Ishikawa (cell line): ENCODE data around the gene PDE8A.

ENCODE experiments used
- CEBPB ChIP-seq: IDR thresholded peaks from 2 replicates; pipeline ENCODE4 v1.6.1; 2012
- CREB1 ChIP-seq: IDR thresholded peaks from 2 replicates; pipeline ENCODE4 v1.6.1; 2012; ENCODE audit warnings: low read depth
- EGR1 ChIP-seq: IDR thresholded peaks from 2 replicates; pipeline ENCODE4 v1.6.1; 2012
- EP300 ChIP-seq: IDR thresholded peaks from 2 replicates; pipeline ENCODE4 v1.6.1; 2012; ENCODE audit warnings: borderline replicate concordance
- FOXM1 ChIP-seq: IDR thresholded peaks from 2 replicates; pipeline ENCODE4 v1.6.1; 2012; ENCODE audit warnings: low read depth, borderline replicate concordance
- NFIC ChIP-seq: IDR thresholded peaks from 2 replicates; pipeline ENCODE4 v1.6.1; 2012
- RAD21 ChIP-seq: IDR thresholded peaks from 2 replicates; pipeline ENCODE4 v1.6.1; 2012; ENCODE audit warnings: low read depth
- TAF1 ChIP-seq: IDR thresholded peaks from 2 replicates; pipeline ENCODE4 v1.6.1; 2012; ENCODE audit warnings: low read depth, mild to moderate bottlenecking
- TCF12 ChIP-seq: IDR thresholded peaks from 2 replicates; pipeline ENCODE4 v1.6.1; 2012; ENCODE audit warnings: low read depth
- TEAD4 ChIP-seq: IDR thresholded peaks from 2 replicates; pipeline ENCODE4 v1.6.1; 2012
- YY1 ChIP-seq: IDR thresholded peaks from 2 replicates; pipeline ENCODE4 v1.6.1; 2012; ENCODE audit warnings: low read depth
- ZBTB7A ChIP-seq: IDR thresholded peaks from 2 replicates; pipeline ENCODE4 v1.6.1; 2012; ENCODE audit warnings: low read depth
- TF ChIP-seq, protein P1 (sequence below): IDR thresholded peaks from 2 replicates; pipeline ENCODE4 v1.6.1; 2012; ENCODE audit warnings: low read depth, mild to moderate bottlenecking
- TF ChIP-seq, protein P2 (sequence below): IDR thresholded peaks from 2 replicates; pipeline ENCODE4 v1.6.1; 2012
- TF ChIP-seq, protein P3 (sequence below): IDR thresholded peaks from 2 replicates; pipeline ENCODE4 v1.6.1; 2012

The PDE8A gene

DNA sequence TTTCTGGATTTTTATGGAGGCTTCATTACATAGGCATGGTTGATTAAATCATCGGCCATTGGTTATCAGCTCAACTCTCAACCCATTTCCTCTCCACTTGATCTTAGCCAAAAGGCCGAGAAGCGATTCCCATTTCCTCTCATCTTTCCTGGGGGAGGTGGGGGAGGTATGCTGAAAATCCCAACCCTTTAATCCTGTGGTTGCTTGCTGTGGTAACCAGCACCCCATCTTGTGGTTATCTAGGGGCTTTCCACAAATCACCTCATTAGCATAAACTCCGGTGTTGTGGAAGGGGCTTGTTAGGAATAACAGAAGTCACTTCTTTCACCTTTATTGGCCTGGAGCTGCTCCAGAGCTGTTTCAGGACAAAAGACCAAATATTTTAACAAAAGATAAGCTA is 20.9 kb downstream of the PDE8A start:
- TF ChIP-seq CREB1, result no peak
- no peak for TF ChIP-seq EGR1
- TF ChIP-seq RAD21, result no peak
- no peak for TF ChIP-seq CEBPB
- TF ChIP-seq FOXM1, result no peak
- TF ChIP-seq, protein P1, sequence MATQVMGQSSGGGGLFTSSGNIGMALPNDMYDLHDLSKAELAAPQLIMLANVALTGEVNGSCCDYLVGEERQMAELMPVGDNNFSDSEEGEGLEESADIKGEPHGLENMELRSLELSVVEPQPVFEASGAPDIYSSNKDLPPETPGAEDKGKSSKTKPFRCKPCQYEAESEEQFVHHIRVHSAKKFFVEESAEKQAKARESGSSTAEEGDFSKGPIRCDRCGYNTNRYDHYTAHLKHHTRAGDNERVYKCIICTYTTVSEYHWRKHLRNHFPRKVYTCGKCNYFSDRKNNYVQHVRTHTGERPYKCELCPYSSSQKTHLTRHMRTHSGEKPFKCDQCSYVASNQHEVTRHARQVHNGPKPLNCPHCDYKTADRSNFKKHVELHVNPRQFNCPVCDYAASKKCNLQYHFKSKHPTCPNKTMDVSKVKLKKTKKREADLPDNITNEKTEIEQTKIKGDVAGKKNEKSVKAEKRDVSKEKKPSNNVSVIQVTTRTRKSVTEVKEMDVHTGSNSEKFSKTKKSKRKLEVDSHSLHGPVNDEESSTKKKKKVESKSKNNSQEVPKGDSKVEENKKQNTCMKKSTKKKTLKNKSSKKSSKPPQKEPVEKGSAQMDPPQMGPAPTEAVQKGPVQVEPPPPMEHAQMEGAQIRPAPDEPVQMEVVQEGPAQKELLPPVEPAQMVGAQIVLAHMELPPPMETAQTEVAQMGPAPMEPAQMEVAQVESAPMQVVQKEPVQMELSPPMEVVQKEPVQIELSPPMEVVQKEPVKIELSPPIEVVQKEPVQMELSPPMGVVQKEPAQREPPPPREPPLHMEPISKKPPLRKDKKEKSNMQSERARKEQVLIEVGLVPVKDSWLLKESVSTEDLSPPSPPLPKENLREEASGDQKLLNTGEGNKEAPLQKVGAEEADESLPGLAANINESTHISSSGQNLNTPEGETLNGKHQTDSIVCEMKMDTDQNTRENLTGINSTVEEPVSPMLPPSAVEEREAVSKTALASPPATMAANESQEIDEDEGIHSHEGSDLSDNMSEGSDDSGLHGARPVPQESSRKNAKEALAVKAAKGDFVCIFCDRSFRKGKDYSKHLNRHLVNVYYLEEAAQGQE, result no peak
- TF ChIP-seq TCF12, result no peak
- no peak for TF ChIP-seq EP300
- no peak for TF ChIP-seq YY1
- TF ChIP-seq, protein P2, sequence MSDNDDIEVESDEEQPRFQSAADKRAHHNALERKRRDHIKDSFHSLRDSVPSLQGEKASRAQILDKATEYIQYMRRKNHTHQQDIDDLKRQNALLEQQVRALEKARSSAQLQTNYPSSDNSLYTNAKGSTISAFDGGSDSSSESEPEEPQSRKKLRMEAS, result no peak
- no peak for TF ChIP-seq NFIC
- no peak for TF ChIP-seq TAF1
- TF ChIP-seq TEAD4, result no peak
- no peak for TF ChIP-seq ZBTB7A
- TF ChIP-seq, protein P3, sequence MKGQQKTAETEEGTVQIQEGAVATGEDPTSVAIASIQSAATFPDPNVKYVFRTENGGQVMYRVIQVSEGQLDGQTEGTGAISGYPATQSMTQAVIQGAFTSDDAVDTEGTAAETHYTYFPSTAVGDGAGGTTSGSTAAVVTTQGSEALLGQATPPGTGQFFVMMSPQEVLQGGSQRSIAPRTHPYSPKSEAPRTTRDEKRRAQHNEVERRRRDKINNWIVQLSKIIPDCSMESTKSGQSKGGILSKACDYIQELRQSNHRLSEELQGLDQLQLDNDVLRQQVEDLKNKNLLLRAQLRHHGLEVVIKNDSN, result no peak

DNA sequence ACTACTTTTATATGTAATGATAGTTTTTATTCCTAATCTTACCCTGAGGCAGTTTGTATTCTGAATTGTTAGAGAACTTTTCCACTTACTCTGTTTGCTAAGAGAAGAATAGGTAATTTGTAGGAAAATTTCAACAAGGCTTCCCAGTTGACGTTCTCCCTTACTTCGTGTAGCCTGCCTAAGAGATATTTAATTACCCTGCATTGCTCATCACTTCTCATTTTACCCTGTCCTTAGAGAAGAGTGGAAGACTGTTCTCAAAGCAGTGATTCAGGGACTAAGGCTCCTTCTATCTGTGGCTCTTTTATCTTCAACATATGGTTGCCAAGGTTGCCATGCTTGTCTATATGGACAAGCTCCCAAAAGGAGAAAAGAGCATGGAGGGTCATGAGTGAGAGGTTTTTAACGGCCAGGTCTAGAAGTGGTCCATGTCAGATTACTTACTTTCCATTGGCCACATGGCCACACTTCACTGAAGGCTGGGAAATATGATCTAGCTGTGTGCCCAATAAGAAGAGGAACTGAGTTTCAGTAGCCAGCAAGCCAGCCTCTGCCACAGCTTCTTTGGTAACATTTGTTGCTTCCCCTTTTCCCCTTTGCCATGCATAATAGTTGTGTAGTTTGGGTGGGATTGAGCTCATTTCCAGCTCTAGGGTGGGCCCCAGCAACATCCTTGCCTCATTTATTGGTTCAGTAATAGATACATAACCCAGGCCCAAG is 22.1 kb downstream of the PDE8A start:
- TF ChIP-seq, protein P1, result no peak
- TF ChIP-seq, protein P2, result no peak
- no peak for TF ChIP-seq EP300
- TF ChIP-seq, protein P3, result no peak
- TF ChIP-seq CREB1, result no peak
- TF ChIP-seq TAF1, result no peak
- TF ChIP-seq CEBPB, result no peak

DNA sequence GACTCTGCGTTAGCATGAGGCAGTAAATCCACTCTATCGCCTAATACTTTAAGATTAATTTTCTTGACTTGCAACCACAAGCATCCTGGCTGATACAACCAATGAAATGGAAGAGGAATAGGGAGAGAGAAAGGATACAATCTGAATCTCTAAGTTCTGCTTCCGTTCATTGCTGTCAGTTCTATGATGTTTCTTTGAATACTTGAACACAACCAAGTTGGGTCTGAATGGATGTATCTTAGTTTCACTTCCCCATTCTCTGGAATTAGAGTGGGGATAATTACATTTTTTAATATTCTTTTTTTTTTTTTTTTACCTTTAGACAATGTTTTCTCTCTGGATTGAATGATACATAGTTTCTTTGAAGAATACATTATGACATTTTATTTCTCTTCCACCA is 22.9 kb downstream of the PDE8A start:
- no peak for TF ChIP-seq FOXM1
- TF ChIP-seq, protein P3, result no peak
- TF ChIP-seq ZBTB7A, result no peak
- no peak for TF ChIP-seq TEAD4
- TF ChIP-seq EGR1, result no peak
- TF ChIP-seq RAD21, result no peak
- no peak for TF ChIP-seq EP300
- no peak for TF ChIP-seq CEBPB
- no peak for TF ChIP-seq TCF12

DNA sequence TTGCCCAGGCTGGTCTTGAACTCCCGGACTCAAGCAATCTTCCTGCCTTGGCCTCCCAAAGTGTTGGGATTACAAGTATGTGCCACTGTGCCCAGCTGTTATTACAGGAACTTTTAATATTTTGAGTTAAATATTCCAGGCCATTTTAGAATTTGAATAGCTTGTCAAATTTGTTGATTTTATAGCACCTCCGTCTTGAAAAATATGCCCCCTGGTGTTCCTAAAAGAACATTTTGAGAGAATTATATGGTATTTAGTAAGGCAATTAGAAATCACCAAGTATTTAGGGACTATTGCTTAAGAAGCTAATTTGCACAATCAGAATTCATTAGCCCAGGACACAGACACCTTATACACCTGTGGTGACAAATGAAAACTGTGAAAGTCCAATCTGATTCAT is 23.7 kb downstream of the PDE8A start:
- TF ChIP-seq YY1 (no peak), RAD21 (no peak), ZBTB7A (no peak), EP300 (no peak), CEBPB (no peak), TAF1 (no peak), NFIC (no peak), CREB1 (no peak), EGR1 (no peak)
- TF ChIP-seq, protein P3, result no peak

DNA sequence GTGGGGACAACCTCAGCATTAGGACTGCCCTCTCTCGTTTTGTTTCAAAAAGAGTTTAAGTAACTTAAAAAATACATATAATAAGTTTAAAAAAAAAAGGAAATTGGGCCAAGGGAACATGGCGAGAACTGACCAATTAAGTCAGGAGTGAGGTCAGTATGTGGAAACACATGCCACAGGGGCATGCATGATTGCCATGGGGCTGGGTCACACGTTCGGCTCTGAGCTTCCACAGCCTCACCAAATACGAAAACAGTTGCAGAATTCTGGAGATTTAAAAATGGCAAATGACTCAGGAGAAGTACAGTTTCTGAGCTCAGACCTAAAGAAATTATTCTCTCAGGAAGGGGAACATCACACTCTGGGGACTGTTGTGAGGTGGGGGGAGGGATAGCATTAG is 24.1 kb downstream of the PDE8A start:
- TF ChIP-seq NFIC, result no peak
- TF ChIP-seq, protein P2, result no peak
- no peak for TF ChIP-seq RAD21
- TF ChIP-seq ZBTB7A, result no peak
- no peak for TF ChIP-seq EP300
- TF ChIP-seq, protein P1, result no peak
- TF ChIP-seq, protein P3, result no peak
